DMS114 treated with DMSO at 0.1 percent for 48 hours (cell line): ENCODE results near the gene ATRN.

ENCODE experiments used
- DNase-seq: peaks from one replicate; lab custom pipeline; 2025; ENCODE audit not compliant: unreplicated experiment; lab: John Stamatoyannopoulos, UW

ATRN gene

DNA sequence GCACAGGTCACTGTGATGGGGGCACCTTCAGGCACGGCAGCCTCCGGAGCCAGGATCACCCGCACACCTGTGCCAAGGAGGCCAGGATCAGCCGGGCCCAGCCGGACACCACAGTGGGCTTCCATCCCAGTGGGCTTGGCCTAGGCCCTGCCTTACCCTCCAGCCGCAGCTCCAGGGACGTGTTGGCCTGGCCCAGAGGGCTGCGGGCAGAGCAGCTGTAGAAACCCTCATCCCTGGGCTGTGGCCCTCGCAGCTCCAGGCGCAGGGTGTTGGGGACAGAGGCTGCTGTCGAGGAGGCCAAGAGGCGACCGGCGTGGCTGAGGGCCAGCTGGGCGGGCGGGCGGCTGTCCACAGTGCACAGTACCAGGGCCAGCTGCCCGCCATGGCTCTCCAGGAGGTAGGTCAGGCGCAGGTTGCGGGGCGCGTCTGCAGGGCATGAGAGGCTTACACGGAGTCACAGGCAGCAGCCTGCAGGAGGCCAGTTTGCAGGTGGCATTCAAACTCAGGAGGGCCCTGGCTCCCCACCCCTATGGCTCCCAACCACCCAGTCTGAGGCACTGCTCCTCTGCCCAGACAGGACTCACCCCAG lies 222.0 kb downstream of the ATRN start:
- no peak for DNase-seq

DNA sequence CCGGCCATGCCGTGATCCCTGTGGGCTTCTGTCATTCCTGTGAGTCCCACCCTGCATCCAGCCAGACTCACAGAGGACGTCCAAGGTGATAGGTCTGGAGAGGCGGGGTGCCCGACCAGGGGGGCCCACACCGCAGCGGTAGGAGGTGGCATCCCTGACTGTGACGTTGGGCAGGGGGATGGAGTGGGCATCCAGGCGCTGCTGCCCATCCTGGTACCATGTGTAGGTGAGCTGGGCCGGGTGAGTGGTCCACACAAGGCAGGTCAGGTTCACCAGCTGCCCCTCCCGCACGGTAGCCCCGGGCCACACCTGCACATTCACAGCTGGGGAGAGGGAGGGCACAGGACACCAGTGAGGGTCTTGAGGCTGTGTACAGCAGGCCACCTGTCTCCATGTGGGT lies 222.6 kb downstream of the ATRN start:
- no peak for DNase-seq

DNA sequence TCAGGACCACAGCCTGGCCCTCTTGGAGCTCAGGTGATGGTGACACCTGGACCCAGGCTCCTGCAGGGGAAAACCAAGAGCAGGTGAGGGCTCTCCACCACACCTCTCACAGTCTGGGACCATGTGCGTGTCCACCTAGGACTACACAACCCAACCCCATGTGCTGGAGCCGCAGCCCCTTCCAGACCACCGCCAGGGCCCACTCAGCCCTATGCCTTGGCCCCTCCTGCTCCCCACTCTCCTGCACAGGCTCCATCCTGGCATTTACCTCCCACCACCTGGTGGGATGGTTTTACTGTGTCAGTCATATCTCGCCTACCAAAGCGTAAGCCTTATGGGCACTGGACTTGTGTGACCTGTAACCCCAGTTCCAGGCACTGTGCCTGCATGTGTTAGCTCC lies 224.0 kb downstream of the ATRN start:
- DNase-seq: no peak

DNA sequence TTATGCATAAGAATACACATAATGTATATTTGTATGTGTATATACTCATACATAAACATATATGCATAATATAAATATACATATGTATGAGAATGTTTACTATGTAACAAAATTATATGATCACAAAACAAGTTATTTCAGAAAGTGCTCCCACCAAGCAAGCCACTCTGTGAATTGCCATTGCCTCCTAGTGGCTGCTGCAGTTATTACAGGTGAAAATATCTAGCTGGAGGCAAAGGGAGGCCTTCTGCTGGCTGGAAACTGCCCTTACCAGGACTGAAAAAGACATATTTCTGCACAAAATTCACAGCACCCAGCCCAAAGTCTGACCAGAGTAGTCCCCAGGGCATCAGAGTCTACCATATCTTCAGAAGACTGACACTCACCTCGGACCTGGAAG lies 225.4 kb downstream of the ATRN start:
- no peak for DNase-seq

DNA sequence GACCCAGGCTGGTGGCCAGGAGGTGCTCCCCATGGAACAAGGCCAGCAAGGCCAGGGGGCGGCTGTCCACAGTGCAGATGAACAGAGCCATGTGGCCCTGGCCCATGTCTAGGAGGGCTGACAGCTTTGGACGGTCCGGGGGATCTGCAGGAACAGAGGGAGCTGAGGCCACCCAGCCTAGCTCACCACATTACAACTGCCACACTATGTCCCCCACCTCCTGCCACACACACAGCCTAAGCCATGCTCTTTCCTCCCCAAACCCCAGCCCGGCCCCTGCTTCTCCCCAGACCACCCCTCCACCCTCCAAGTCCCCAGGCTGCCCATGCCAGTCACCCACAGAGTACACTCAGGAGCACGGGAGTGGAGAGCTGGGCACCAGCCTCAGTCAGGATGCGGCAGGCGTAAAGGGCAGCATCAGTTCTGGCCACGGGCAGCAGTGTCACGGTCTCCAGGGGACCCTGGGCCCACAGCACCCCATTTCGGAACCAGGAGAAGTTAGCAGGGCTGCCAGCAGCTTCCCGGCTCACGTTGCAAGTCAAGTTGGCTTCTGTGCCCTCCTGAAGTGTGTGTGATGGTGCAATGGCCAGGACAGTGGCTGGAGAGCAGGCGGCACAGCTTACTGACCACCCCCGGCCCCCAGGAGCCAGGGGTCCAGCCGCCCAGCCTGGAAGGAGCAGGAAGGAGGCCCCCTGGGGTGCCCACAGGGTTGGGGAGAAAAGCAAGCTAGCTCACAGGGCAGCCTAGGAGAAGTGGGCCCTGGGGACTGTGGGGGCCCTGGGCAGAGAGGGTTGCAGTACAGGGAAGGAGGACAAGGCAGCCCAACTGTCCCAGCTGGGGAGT lies 226.1 kb downstream of the ATRN start:
- no peak for DNase-seq

DNA sequence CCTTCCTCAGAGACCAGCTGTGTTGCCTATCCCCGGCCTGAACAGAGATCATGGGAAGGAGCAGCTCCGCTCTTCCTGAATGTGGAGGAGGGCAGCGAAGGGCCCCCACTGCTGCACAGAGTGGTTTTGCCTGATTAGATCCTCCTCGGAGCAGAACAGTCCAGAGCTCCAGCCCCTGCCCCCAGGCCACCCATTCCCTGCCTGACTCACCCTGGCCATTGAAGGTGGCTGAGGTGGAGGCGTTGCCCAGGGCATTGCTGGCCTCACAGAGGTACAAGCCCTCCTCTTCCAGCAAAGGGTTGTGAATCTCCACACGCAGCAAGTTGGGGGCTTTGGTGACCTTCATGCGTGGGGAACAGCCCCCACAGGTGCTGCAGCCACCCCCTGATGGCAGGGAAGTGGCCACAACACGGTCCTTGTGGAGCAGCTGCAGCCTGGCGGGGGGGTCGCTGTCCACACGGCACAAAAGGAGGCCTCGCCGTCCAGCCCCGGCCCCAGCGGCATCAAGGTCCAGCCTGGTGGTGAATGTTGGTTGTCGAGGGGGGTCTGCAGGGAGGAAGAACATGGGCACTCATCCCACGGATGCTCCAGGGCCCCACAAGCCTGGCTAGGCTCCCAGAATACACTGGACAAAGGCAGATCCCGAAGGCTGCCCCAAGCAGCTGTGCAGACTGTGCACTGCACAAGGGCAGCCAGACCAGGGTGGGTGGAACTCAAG lies 226.9 kb downstream of the ATRN start:
- no peak for DNase-seq

DNA sequence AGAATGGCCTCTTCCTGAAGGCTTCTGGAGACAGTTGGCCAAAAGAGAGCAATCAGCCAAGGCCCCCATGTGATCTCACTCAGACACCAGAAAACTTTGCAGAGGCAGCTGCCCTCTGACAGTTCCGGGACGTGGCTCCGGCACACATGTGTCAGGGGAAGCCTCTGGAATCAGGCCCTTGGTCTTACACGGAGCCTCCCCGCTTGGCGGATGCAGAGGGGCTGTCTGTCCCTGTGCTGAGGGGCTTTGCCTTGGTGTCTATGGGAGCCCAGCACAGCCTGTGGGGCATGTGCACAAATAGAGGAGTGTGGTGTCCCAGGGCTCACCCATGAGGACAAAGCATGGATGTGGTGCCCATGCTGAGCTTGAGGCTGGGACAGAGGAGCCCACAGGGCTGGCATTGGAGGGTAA lies 227.8 kb downstream of the ATRN start:
- no peak for DNase-seq

DNA sequence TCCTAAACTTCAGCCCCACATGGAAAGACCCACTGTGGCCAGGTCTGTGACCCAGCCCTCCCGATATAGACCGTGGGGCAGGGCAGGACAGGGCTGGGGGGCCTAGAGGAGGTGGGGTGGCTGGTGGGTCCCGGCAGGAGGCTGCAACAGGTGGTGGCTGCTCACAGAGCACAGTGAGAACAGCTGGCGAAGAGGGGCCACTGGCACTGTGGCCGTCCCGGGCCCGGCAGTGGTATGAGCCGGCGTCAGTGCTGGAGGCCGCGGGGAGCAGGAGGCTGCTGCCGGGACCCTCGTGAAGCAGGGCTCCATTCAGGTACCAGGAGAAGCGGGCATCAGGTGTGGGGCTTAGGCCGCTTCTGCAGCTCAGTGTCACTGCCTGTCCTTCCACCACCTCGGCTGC lies 228.2 kb downstream of the ATRN start:
- no peak for DNase-seq
